Mucosa of descending colon (tissue), 3 donors: ENCODE measurements around the gene CAPN5. TPM values are rescaled to one million over a fixed set of nuclear protein-coding genes. Genes with fewer than 3 reads are reported as not detected.

Source experiments
- ATAC-seq: fragments of 200-7000 bp; cut with Tn5 transposase; one replicate; pipeline ENCODE4 v1.9.1; 2020; ENCODE audit warnings: mild to moderate bottlenecking, moderate library complexity
- DNase-seq, 3 donors: peaks; one replicate each; pipeline ENCODE4 v3.0.0-alpha.2; 2020
- H3K36me3 ChIP-seq: fragments of 200-600 bp; one replicate; pipeline ENCODE4 v1.8.0; 2021; ENCODE audit warnings: low read depth, mild to moderate bottlenecking
- H3K4me1 ChIP-seq: fragments of 200-600 bp; one replicate; pipeline ENCODE4 v1.8.0; 2021; ENCODE audit warnings: low read depth, mild to moderate bottlenecking
- H3K4me3 ChIP-seq: fragments of 200-600 bp; one replicate; pipeline ENCODE4 v1.8.0; 2021; ENCODE audit warnings: mild to moderate bottlenecking
- H3K9me3 ChIP-seq: fragments of 200-600 bp; one replicate; pipeline ENCODE4 v1.8.0; 2021; ENCODE audit warnings: mild to moderate bottlenecking
- intact Hi-C, 2 donors: fragments of 100-400 bp; cut with DNase I in 1 of 2; cut with micrococcal nuclease in 1 of 2; formaldehyde crosslinking; loops; one replicate each; pipeline versions ENCODE4 v1.11.0 to v1.11.1; 2022; cut with DNase I, micrococcal nuclease
- total RNA-seq, 3 donors: library from RNA; stranded (reverse); fragmentation: NEBNext Ultra II Directional in 2 of 3; extraction: Animal tissue kit (Norgen Biotek cat#: 25700) in 2 of 3; gene quantifications; one replicate each; pipeline versions ENCODE4 v1.2.1 to v1.2.4, GENCODE V29; 2021 to 2023
- TF ChIP-seq, protein P1 (sequence below): fragments of 200-600 bp; IDR thresholded peaks from one replicate; pipeline ENCODE4 v1.8.0; 2022; ENCODE audit warnings: antibody characterized with exemption, mild to moderate bottlenecking
- donor health status: DM: no; HTN: no; CAD: no; lungs with moderate emphysema.
- donor health status: DM: no; HTN: no; CAD: no.
- donor health status: DM: no; HTN: yes; CAD: no.

The CAPN5 gene
- total RNA-seq, 3 donors from 2014 or later = 142 to 351 (median 253) TPM

DNA sequence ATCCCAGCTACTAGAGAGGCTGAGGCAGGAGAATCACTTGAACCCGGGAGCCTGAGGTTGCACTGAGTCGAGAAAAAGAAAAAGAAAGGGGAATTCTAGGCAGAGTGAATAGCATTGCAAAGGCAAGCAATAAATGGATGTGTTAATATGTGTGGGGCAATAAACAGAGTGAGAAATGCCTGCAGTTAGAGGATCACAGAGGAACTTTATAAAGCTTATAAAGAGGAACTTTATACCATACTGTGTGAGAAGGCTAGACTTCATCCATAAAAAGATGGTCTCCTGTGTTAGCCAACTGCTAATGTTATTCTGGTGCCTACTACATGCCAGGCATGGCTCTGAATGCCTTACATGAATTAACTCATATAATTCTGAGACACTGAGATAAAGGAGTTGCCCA lies 31.7 kb upstream of the CAPN5 start:
- H3K36me3 ChIP-seq = no peaks in the 10 kb centered on the region
- intact Hi-C loops = no loop called here
- TF ChIP-seq, protein P1, sequence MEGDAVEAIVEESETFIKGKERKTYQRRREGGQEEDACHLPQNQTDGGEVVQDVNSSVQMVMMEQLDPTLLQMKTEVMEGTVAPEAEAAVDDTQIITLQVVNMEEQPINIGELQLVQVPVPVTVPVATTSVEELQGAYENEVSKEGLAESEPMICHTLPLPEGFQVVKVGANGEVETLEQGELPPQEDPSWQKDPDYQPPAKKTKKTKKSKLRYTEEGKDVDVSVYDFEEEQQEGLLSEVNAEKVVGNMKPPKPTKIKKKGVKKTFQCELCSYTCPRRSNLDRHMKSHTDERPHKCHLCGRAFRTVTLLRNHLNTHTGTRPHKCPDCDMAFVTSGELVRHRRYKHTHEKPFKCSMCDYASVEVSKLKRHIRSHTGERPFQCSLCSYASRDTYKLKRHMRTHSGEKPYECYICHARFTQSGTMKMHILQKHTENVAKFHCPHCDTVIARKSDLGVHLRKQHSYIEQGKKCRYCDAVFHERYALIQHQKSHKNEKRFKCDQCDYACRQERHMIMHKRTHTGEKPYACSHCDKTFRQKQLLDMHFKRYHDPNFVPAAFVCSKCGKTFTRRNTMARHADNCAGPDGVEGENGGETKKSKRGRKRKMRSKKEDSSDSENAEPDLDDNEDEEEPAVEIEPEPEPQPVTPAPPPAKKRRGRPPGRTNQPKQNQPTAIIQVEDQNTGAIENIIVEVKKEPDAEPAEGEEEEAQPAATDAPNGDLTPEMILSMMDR = no peak
- ATAC-seq = peak; percentile 68
- no peak overlapping the region for H3K4me3 ChIP-seq
- peaks cover 25% of the 10 kb centered on the region for H3K4me1 ChIP-seq
- no peaks in the 10 kb centered on the region for H3K9me3 ChIP-seq
- no peak for DNase-seq

DNA sequence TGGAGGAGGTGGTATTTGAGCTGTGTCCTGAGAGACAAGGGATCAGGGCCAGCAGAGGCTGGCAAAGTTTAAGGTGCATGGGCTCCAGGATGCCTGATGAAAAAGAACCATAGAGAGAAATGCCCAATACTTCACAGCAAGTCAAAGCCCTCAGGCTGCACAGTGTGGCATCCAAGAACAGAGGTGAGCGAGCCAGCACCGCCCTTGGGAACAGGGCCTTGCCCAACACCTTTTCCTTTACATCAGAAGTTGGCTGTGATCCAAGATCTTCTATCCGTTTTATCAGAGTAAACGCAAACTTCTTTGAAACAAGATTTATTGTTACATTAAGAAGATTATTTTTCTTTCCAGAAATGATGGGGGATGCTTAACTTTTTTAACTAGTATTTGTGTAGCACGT lies 31.2 kb upstream of the CAPN5 start:
- peak; percentile 72 to 75 (median 72) for DNase-seq
- TF ChIP-seq, protein P1 = no peak
- H3K9me3 ChIP-seq = no peaks in the 10 kb centered on the region
- peak; percentile 80 for ATAC-seq
- H3K4me1 ChIP-seq = peaks cover 26% of the 10 kb centered on the region
- no peak overlapping the region for H3K4me3 ChIP-seq
- intact Hi-C loops = no loop called here
- H3K36me3 ChIP-seq = no peaks in the 10 kb centered on the region

DNA sequence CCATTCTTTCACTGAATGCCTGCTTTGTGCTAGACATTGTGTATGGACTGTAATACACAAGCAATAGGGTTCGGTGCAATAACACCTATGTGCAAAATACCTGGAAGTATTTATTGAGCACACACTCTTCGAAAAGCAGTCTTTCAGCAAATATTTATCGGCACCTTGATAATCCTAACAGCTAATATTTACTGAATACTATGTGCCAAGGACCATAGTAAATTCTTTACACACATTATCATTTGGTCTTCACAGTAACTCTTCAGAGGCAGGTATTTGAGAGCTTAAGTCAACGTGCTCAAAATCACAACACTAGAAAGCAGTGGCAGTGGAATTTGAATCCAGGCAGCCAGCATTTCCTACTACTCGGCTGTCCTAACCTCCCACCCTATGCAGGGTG lies 30.4 kb upstream of the CAPN5 start:
- ATAC-seq (peak; percentile 6), DNase-seq (no peak)
- no peaks in the 10 kb centered on the region for H3K36me3 ChIP-seq
- TF ChIP-seq, protein P1 = no peak
- H3K4me1 ChIP-seq = peaks cover 18% of the 10 kb centered on the region
- no peak overlapping the region for H3K4me3 ChIP-seq
- intact Hi-C loops = no loop called here
- H3K9me3 ChIP-seq = no peaks in the 10 kb centered on the region

DNA sequence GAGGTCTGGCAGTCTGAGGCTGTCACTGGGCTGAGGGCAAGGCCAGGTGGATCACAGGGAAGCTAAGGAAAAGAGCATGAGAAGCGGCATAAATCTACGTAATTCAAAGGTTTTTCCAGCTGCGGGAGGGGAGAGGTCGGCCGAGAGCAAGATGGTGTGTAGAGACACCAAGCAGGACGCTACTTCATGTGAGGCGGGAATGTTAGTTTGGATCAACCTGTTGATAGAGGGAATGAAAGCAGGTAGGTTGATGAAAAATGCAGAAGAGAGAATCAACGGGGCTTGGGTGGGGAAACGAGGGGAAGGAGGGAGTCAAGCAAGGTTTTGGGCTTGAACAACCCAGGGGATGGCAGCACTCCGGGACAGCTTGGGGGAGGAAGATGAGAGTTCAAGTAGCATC lies 29.7 kb upstream of the CAPN5 start:
- DNase-seq (no peak), ATAC-seq (no peak)
- TF ChIP-seq, protein P1 = no peak
- intact Hi-C loops = no loop called here
- no peak overlapping the region for H3K4me3 ChIP-seq
- no peaks in the 10 kb centered on the region for H3K36me3 ChIP-seq
- H3K9me3 ChIP-seq = no peaks in the 10 kb centered on the region
- peaks cover 18% of the 10 kb centered on the region for H3K4me1 ChIP-seq

DNA sequence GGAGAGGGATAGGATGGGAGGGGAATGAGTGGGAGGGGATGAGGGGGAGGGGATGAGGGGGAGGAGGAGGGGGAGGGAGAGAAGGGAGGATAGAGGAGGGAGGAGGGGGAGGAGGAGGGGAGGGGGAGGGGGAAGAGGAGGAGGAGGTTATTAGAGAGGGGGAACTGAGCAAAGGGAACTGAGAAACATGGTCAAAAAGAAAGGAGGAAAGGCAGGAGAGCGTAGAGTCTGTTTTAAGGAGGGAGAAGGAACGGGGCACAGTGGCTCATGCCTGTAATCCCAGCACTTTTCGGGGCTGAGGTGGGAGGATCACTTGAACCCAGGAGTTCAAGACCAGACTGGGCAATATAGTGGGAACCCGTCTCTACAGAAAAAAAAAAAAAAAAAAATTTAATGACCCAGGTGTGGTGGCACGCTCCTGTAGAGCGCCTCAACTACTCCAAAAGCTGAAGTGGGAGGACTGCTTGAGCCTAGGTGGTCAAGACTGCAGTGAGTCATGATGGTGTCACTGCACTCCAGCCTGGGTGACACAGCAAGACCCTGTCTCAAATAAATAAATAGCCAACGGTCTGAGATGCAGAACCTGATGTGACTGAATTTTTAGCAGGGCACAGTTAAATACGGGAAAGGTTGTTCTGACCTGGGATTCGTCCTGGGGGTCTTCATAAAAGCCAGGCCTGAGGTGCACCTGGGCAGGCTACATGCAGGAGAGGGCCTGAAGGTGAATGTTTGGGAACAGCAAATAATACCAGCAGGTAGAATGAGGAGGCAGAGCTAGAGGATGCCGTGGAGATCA lies 28.5 kb upstream of the CAPN5 start:
- intact Hi-C loops = no loop called here
- no peak for ATAC-seq
- DNase-seq = no peak
- H3K4me1 ChIP-seq = peaks cover 18% of the 10 kb centered on the region
- no peak overlapping the region for H3K4me3 ChIP-seq
- no peaks in the 10 kb centered on the region for H3K9me3 ChIP-seq
- no peaks in the 10 kb centered on the region for H3K36me3 ChIP-seq
- TF ChIP-seq, protein P1 = no peak
